HG03108 (cell line): ENCODE results near the gene FAM171A2.
A peak's percentile ranks its signal among the peaks of the same experiment; 100 is the strongest.

Experiments used
- ATAC-seq: cut with Tn5 transposase; IDR thresholded peaks from one replicate; pipeline ENCODE4 v1.9.1; 2021; ENCODE audit warnings: moderate library complexity; ENCODE audit not compliant: unreplicated experiment

FAM171A2 gene

GRCh38 chr17:44324571-44325275 lies 38.9 kb downstream of the FAM171A2 start, which contains the start of gene SLC25A39:
SLC25A39 (minus strand) TSS chr17:44324823; CDS start chr17:44323562, 1,261 bp downstream.
- ATAC-seq = peak; percentile 53

- ATAC-seq = no peak
Measured at GRCh38 chr17:44324092-44324570, 39.5 kb downstream of the FAM171A2 start.

- no peak for ATAC-seq
Measured at GRCh38 chr17:44323359-44324091, 40.1 kb downstream of the FAM171A2 start.

GRCh38 chr17:44322236-44322895 lies 41.3 kb downstream of the FAM171A2 start:
- ATAC-seq = no peak

- ATAC-seq = no peak
Measured at GRCh38 chr17:44321246-44322120, 42.2 kb downstream of the FAM171A2 start.

- no peak for ATAC-seq
Measured at GRCh38 chr17:44320066-44320465, 43.6 kb downstream of the FAM171A2 start.

- ATAC-seq = no peak
Measured at GRCh38 chr17:44318077-44318892, 45.4 kb downstream of the FAM171A2 start.

GRCh38 chr17:44317545-44317944 lies 46.1 kb downstream of the FAM171A2 start:
- ATAC-seq = no peak

GRCh38 chr17:44315760-44316731 lies 47.6 kb downstream of the FAM171A2 start:
- ATAC-seq = no peak

- no peak for ATAC-seq
Measured at GRCh38 chr17:44314869-44315661, 48.6 kb downstream of the FAM171A2 start.

- no peak for ATAC-seq
Measured at GRCh38 chr17:44314524-44314868, 49.2 kb downstream of the FAM171A2 start.

- ATAC-seq = no peak
Measured at GRCh38 chr17:44314031-44314430, 49.6 kb downstream of the FAM171A2 start.

- no peak for ATAC-seq
Measured at GRCh38 chr17:44312396-44313104, 51.1 kb downstream of the FAM171A2 start.

GRCh38 chr17:44311562-44312181 lies 52.0 kb downstream of the FAM171A2 start:
- no peak for ATAC-seq

- no peak for ATAC-seq
Measured at GRCh38 chr17:44310609-44311376, 52.9 kb downstream of the FAM171A2 start.

GRCh38 chr17:44310188-44310587 lies 53.5 kb downstream of the FAM171A2 start:
- ATAC-seq = no peak
